OCI-LY7 (cell line): ENCODE measurements around the gene F3. TPM values are rescaled to one million over a fixed set of nuclear protein-coding genes. Genes with fewer than 3 reads are reported as not detected.
"Not testable (repeated sequence)": the region's sequence is repeated elsewhere in the genome, so short reads cannot be mapped to it uniquely, and the experiment has no call there.

ENCODE experiments used
- BruUV-seq: library from RNA; stranded (reverse); fragments of 400-500 nt; replicated peaks from 2 replicates; lab custom pipeline; 2021; lab: Mats Ljungman, UMichigan
- CTCF ChIA-PET: fragments of 300-600 bp; sonication (Branson Sonifier 250); formaldehyde crosslinking; loops from one replicate; lab custom pipeline; 2022; ENCODE audit warnings: antibody characterized with exemption; ENCODE audit not compliant: unreplicated experiment; lab: Charles Lee
- POLR2A ChIA-PET: fragments of 300-600 bp; sonication (Branson Sonifier 250); formaldehyde crosslinking; loops from one replicate; lab custom pipeline; 2022; ENCODE audit warnings: antibody characterized with exemption; lab: Charles Lee
- DNase-seq: peaks from one replicate; pipeline ENCODE4 v3.0.0-alpha.2; 2015; ENCODE audit warnings: low spot score
- H2AFZ ChIP-seq: fragments of 200-600 bp; sonication (generic), shearing (Covaris generic); 2 replicates; pipeline ENCODE4 v1.6.1; 2014; ENCODE audit warnings: mild to moderate bottlenecking, antibody characterized with exemption, low read length, moderate library complexity
- H3K27ac ChIP-seq: fragments of 200-600 bp; sonication (generic); 2 replicates; pipeline ENCODE4 v1.5.1; 2014; ENCODE audit warnings: mixed run types, low read depth, mild to moderate bottlenecking, moderate library complexity, low read length, inconsistent platforms; ENCODE audit not compliant: poor library complexity, severe bottlenecking
- H3K36me3 ChIP-seq: fragments of 200-600 bp; sonication (generic); 2 replicates; pipeline ENCODE4 v1.6.1; 2014; ENCODE audit warnings: mild to moderate bottlenecking, antibody characterized with exemption, low read length, moderate library complexity, mixed read lengths; ENCODE audit not compliant: insufficient read depth
- H3K4me1 ChIP-seq: fragments of 200-600 bp; sonication (generic); 2 replicates; pipeline ENCODE4 v1.5.1; 2014; ENCODE audit warnings: mild to moderate bottlenecking, low read length; ENCODE audit not compliant: insufficient read depth, poor library complexity, severe bottlenecking
- H3K4me2 ChIP-seq: fragments of 200-600 bp; sonication (generic); 2 replicates; pipeline ENCODE4 v1.6.1; 2014; ENCODE audit warnings: mild to moderate bottlenecking, low read length
- H3K4me3 ChIP-seq: fragments of 200-600 bp; sonication (generic); 2 replicates; pipeline ENCODE4 v1.5.1; 2014; ENCODE audit warnings: mild to moderate bottlenecking, low read depth, low read length; ENCODE audit not compliant: poor library complexity, severe bottlenecking
- H3K79me2 ChIP-seq: fragments of 200-600 bp; sonication (generic); 2 replicates; pipeline ENCODE4 v1.6.1; 2016; ENCODE audit warnings: low read depth, mild to moderate bottlenecking, low read length, moderate library complexity, mixed read lengths; ENCODE audit not compliant: insufficient read depth
- H3K9me2 ChIP-seq: fragments of 200-600 bp; sonication (generic); 2 replicates; pipeline ENCODE4 v1.6.1; 2016; ENCODE audit warnings: mild to moderate bottlenecking, low read length, mixed read lengths; ENCODE audit not compliant: insufficient read depth
- H3K9me3 ChIP-seq: fragments of 200-600 bp; sonication (generic); 2 replicates; pipeline ENCODE4 v1.6.1; 2014; ENCODE audit warnings: mild to moderate bottlenecking, mixed run types, low read length, mixed read lengths
- H4K20me1 ChIP-seq: fragments of 200-600 bp; sonication (generic); 2 replicates; pipeline ENCODE4 v1.6.1; 2014; ENCODE audit warnings: mild to moderate bottlenecking, antibody characterized with exemption, low read length, moderate library complexity, mixed read lengths; ENCODE audit not compliant: insufficient read depth
- EZH2phosphoT487 ChIP-seq: fragments of 200-600 bp; sonication (generic); IDR thresholded peaks from 2 replicates; pipeline ENCODE4 v1.6.1; 2018; ENCODE audit warnings: low read depth, borderline replicate concordance, mild to moderate bottlenecking, mixed run types, antibody characterized with exemption, low read length, moderate library complexity, mixed read lengths
- intact Hi-C: fragments of 100-400 bp; cut with micrococcal nuclease; formaldehyde crosslinking; loops from one replicate; pipeline ENCODE4 v1.10.0; 2022; ENCODE audit not compliant: unreplicated experiment
- total RNA-seq, 2 experiments: library from RNA; depleted of rRNA in 1 of 2; stranded (reverse); fragments of >200 nt in 1 of 2; shearing (Covaris generic) in 1 of 2; gene quantifications; 2 replicates each; pipeline ENCODE4 v1.2.3, GENCODE V29; 2014 to 2022
- TF ChIP-seq, protein P1 (sequence below): fragments of 200-600 bp; sonication (generic); conservative IDR thresholded peaks from 2 replicates; pipeline ENCODE4 v1.5.1; 2014; ENCODE audit warnings: mild to moderate bottlenecking, antibody characterized with exemption, low read length, moderate library complexity, mixed read lengths

The F3 gene
- total RNA-seq, 2 experiments from 2014 or later, result not detected

DNA sequence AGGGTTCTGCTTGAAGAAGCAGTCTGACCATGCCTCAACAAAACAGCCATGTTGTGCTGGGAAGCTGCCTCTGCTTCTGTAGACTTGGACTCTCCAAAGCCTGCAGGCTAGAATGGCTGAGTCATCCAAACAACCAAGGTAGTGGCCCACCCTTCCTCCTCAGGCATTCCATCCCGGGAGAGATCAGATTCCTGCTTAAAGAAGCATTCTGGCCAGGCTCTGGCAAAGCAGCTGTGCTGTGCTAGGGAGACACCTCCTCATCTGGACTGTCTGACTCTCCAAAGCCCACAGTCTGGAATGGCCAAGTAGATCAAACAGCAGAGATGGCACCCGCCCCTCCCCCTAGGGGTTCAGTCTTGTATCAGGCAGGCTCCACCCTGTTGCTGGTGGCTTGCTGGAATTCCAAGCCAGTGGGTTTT lies 38.3 kb upstream of the F3 start:
- no peaks in the 10 kb centered on the region for H3K79me2 ChIP-seq
- DNase-seq, result no peak
- no peaks in the 10 kb centered on the region for H3K36me3 ChIP-seq
- no peak overlapping the region for H2AFZ ChIP-seq
- POLR2A ChIA-PET, result no interaction called here
- H3K9me3 ChIP-seq, result no peaks in the 10 kb centered on the region
- H3K4me3 ChIP-seq, result no peak overlapping the region
- H3K4me1 ChIP-seq, result no peaks in the 10 kb centered on the region
- intact Hi-C loops, result no loop called here
- H3K27ac ChIP-seq, result no peak overlapping the region
- no peak for TF ChIP-seq EZH2phosphoT487
- TF ChIP-seq, protein P1, sequence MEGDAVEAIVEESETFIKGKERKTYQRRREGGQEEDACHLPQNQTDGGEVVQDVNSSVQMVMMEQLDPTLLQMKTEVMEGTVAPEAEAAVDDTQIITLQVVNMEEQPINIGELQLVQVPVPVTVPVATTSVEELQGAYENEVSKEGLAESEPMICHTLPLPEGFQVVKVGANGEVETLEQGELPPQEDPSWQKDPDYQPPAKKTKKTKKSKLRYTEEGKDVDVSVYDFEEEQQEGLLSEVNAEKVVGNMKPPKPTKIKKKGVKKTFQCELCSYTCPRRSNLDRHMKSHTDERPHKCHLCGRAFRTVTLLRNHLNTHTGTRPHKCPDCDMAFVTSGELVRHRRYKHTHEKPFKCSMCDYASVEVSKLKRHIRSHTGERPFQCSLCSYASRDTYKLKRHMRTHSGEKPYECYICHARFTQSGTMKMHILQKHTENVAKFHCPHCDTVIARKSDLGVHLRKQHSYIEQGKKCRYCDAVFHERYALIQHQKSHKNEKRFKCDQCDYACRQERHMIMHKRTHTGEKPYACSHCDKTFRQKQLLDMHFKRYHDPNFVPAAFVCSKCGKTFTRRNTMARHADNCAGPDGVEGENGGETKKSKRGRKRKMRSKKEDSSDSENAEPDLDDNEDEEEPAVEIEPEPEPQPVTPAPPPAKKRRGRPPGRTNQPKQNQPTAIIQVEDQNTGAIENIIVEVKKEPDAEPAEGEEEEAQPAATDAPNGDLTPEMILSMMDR, result no peak
- no peaks in the 10 kb centered on the region for H3K9me2 ChIP-seq
- no TSS peak for BruUV-seq
- CTCF ChIA-PET, result no interaction called here
- H4K20me1 ChIP-seq, result no peaks in the 10 kb centered on the region
- no peak overlapping the region for H3K4me2 ChIP-seq

DNA sequence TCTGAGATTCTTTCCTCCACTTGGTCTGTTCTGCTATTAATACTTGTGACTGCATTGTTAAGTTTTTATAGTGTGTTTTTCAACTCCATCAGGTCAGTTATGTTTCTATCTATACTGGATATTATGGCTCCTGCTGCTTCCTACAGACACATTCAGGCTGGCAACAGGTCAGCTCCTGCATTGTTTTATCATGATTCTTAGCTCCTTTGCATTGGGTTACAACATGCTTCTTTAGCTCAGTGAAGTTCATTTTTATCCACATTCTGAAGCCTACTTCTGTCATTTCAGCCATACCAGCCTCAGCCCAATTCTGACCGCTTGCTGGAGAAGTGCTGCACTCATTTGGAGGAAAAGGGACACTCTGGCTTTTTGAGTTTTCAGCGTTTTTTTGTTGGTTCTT lies 37.3 kb upstream of the F3 start:
- Histone ChIP-seq H3K36me3 (no peaks in the 10 kb centered on the region), H3K79me2 (no peaks in the 10 kb centered on the region), H3K4me2 (no peak overlapping the region), H3K9me2 (no peaks in the 10 kb centered on the region), H3K4me3 (no peak overlapping the region), H3K9me3 (no peaks in the 10 kb centered on the region), H3K27ac (no peak overlapping the region), H2AFZ (no peak overlapping the region), H3K4me1 (no peaks in the 10 kb centered on the region), H4K20me1 (no peaks in the 10 kb centered on the region)
- TF ChIP-seq EZH2phosphoT487, result no peak
- TF ChIP-seq, protein P1, result no peak
- intact Hi-C loops, result no loop called here
- no TSS peak for BruUV-seq
- CTCF ChIA-PET, result no interaction called here
- no peak for DNase-seq
- POLR2A ChIA-PET, result no interaction called here

DNA sequence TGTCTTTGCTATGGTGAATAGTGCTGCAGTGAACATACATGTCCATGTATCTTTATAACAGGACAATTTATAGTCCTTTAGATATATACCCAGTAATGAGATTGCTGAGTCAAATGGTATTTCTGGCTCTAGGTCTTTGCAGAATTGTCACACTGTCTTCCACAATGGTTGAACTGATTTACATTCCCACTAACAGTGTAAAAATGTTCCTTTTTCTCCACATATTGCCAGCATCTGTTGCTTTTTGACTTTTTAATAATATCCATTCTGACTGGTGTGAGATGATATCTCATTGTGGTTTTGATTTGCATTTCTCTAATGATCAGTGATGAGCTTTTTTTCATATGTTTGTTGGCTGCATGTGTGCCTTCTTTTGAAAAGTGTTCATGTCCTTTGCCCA lies 32.4 kb upstream of the F3 start:
- intact Hi-C loops, H3K4me1 ChIP-seq, H2AFZ ChIP-seq, H3K27ac ChIP-seq, H3K4me2 ChIP-seq, H3K36me3 ChIP-seq, DNase-seq, CTCF ChIA-PET, H3K9me3 ChIP-seq, H3K79me2 ChIP-seq, H3K9me2 ChIP-seq, H4K20me1 ChIP-seq, BruUV-seq, H3K4me3 ChIP-seq, POLR2A ChIA-PET: not testable (repeated sequence)
